HG02840 (cell line): ENCODE results near the gene SLC6A19.

ENCODE experiments used
- ATAC-seq: cut with Tn5 transposase; IDR thresholded peaks from one replicate; pipeline ENCODE4 v1.9.1; 2021; ENCODE audit warnings: mild to moderate bottlenecking, moderate library complexity, moderate number of reproducible peaks; ENCODE audit not compliant: unreplicated experiment, low FRiP score

The SLC6A19 gene

DNA sequence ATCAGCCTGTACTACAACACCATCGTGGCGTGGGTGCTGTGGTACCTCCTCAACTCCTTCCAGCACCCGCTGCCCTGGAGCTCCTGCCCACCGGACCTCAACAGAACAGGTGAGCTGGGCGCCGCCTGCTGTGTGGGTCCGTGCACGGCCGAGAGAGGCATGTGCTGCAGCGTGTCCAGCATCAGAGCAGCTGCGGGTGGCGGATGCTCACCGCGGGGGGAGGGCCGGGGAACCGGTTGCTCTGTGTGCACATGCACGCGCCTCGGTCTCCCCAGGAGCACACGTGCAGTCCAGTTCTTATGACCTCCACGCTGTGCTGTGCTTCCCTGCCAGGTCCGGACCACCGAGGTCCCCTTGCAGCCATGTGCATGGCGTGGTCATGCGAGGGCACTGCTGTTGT, 31.4 kb downstream of the SLC6A19 start:
- ATAC-seq, result no peak

DNA sequence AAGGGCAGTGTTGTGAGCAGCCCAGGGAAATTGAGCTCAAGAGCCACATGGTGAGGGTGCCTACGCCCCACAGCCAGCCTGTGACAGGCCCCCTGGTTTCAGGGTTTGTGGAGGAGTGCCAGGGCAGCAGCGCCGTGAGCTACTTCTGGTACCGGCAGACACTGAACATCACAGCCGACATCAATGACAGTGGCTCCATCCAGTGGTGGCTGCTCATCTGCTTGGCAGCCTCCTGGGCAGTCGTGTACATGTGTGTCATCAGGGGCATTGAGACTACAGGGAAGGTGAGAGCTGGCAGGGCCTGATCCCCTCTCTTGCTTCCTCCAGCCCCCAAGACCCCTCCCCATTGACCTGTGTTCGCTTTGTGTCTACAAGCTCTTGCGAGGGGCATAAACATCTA, 34.0 kb downstream of the SLC6A19 start:
- no peak for ATAC-seq

DNA sequence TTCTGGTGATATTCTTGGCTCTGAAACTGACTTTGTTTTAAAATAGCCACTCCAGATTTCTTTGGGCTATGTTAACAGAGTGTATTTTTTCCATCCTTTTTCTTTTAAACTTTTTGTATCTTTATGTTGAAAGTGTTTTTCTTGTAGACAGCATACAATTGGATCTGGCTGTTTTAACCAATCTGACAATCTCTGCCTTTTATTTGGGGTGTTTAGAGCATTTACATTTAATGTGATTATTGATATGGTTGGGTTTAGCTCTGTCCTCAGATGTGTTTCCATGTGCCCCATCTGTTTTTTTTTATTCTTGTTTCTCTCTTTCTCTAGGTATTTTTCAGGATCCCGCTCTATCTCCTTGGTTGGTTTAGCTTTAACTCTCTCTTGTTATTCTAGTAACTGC, 34.4 kb downstream of the SLC6A19 start:
- no peak for ATAC-seq

DNA sequence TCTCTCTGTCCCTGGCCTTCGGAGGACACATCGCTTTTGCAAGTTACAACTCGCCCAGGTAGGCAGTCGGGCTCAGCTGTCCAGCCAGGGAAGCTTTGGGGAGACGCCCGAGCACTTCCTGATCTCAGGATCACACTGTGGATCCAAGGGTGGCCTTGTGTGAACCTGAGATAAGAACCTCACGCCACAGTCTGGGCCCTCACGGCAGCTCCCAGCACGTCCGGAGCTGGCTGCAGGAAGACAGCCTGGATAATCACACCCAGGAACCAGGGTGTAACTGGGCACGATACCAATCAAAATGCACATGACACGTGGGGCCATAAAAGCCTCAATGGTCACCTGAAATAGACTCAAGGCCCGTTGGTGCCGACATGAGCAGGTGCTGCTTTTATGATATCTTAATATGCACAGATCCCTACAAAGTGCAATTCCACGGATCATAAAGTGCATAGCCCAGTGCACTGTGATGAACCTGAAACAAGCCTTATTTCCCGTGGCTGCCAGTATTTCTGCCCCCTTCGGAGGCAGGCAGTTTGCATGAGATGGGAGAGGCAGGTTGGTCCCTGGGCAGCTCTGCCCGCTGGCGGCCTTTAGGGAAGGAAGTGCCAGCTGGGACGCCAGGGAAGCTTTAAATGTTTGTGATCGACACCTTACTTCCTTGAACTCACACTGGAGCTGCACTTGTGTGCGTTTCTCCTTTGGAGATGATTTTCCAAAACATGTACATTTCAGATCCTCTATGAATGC, 38.3 kb downstream of the SLC6A19 start:
- no peak for ATAC-seq

DNA sequence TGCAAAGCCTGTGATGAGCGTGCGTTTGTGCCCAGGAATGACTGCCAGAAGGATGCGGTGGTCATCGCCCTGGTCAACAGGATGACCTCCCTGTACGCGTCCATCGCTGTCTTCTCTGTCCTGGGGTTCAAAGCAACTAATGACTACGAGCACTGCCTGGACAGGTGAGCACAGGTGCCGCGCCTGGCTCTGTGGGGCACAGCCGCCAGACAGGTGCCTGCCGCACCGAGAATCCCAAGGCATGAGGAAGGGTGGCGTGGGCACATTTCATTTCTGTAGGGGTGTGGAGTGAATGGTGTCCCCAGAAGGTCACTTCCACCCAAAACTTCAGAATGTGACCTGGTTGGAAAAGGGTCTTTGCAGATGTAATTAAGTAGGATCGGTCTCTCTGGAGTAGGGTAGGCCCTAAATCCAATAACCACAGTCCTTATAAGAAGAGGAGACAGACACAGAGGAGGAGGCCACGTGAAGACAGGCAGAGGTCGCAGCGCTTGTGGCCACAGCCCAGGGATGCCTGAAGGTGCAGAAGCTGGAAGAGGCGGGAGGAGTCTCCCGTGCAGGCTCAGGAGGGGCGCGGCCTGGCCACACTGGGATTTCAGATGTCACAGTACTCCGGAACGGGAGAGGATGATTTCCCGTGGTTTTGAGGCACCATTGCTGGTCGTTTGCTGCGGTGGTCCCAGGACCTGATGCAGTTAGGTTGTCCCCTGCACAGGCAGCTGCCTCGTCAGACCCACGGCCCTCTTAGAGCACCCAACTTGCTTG, 39.3 kb downstream of the SLC6A19 start:
- no peak for ATAC-seq

DNA sequence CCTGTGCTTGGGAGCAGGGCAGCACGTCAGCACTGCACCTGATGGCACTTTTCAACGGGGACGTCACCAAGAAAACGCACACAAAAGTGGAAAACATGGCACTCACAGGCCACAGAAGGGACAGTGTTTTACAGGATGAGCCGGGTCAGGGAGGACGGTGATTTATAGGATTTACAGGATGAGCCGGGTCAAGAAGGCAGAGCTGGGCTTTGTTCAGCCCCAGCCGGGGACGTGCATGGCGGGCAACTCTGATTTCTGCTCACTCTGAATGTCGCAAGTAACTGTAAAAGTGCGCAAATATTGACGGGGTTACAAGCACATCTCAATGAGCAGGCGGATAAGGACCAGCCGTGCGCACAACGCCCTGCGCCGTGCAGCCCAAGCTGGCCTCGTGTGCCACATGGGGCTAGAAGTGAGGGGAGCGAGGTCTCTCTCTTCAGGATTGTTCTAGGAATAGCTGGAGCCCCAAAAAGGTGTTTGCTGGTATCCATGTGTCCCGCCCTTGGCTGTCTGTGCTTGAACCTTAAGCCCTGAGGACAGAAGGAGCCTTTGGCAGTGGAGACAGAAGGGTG, 40.2 kb downstream of the SLC6A19 start:
- no peak for ATAC-seq

DNA sequence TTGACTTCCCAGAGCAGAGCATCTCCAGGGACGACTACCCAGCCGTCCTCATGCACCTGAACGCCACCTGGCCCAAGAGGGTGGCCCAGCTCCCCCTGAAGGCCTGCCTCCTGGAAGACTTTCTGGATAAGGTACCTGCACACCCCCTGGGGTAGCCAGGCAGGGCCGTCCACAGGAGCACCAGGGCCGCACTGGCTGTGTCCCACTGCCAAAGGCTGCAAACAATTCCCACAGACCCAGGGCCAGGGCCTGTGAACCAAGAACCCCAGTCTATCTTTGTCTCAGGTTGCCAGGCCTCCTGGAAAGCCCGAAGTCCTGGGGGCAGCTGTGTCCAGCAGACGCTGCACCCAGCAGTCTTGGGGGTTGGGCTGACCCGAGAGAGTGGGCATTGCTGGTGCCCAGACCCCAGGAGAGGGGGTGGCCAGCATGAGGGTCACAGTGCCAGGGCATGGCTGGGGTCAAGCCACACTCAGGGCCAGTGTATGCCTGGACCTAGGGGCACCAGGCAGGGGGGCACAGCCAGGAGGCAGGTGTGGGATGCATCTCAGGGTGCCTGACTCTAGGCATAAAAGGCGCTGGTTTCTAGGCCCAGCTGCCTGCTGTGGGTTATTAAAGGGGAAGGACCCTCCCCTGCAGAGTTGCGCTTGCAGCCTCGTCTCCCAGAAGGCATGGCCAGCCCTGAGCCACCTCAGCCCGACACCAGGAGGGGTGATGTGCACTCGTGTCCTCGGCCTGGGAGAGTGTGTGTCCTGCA, 41.5 kb downstream of the SLC6A19 start:
- no peak for ATAC-seq

DNA sequence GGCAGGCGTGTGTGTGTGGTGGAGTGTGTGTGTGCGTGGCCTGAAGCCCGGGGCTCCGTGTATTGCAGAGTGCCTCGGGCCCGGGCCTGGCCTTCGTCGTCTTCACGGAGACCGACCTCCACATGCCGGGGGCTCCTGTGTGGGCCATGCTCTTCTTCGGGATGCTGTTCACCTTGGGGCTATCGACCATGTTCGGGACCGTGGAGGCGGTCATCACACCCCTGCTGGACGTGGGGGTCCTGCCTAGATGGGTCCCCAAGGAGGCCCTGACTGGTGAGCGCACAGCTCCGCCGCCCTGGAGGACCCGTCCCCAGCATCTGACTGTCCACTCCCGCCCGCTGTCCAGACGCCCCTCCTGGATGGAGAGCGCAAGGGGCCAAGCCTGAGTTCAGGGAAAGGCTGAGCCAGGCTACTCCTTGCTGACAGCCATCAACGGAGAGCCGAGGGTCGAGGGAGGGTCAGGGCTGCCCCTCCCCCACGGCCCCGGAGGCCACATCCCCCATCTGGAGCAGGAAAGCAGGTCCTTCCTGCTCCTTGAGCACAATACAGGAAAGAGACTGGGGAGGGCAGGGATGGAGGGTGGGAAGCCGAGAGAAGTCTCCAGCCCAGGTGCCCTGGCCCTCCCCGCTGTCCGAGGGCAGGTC, 42.2 kb downstream of the SLC6A19 start:
- ATAC-seq, result no peak

DNA sequence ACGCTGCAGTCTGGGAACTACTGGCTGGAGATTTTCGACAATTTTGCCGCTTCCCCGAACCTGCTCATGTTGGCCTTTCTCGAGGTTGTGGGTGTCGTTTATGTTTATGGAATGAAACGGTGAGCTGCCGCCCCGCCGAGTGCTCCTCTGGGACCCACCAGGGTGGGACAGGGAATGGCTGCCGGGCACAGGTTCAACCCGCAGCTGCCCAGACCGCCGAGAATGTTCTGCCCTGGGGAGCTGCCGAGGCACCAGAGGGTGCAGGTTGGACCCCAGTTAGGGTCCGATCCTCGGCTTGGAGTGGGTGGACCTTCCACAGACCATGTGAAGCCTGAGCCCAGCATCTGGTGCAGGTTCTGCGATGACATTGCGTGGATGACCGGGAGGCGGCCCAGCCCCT, 42.9 kb downstream of the SLC6A19 start:
- ATAC-seq, result no peak

DNA sequence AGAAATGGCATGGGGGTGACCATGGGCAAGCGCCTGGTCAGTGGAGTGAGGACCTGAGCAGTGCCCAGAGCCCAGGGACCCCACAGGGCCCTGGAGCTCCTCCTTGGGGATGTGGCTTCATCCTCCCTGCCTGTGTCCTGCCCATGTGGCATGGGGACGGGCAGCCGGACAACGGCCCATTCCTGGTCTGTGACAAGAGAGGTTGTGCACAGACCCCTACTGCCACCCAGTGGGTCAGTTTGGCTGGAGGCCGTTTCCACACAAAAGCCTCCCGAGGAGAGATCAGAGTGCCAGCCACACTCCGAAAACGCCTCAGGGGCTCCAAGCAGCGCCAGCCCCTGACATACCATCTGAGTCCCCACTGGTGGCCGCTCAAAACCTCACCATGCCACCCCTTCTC, 43.6 kb downstream of the SLC6A19 start:
- no peak for ATAC-seq

DNA sequence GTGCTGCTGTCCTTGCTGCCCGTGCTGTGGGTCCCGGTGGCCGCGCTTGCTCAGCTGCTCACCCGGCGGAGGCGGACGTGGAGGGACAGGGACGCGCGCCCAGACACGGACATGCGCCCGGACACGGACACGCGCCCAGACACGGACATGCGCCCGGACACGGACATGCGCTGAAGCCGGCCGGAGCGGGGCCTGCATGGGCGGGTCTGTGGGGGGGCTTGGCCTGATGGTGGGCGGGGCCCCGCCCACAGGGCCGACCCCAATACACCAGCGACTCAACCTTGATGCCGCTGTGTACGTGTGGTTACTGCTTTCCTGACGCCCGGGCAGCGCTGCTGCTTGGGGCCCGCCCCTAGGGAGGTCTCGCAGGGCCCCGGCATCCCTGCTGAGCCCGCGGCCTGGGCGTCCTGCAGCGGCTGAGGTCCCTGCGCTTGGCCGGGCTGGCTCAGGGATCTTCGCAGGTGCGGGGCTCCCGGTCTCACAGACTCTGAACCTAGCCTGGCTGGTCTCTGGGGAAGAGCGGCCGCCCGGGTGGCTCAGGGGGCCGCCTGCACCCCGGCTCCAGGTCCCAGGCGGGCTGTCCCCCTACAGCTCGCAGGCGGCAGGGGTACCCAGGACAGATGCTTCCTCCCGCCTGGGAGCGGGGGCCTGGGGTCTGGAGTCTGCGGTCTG, 44.6 kb downstream of the SLC6A19 start:
- ATAC-seq, result no peak

DNA sequence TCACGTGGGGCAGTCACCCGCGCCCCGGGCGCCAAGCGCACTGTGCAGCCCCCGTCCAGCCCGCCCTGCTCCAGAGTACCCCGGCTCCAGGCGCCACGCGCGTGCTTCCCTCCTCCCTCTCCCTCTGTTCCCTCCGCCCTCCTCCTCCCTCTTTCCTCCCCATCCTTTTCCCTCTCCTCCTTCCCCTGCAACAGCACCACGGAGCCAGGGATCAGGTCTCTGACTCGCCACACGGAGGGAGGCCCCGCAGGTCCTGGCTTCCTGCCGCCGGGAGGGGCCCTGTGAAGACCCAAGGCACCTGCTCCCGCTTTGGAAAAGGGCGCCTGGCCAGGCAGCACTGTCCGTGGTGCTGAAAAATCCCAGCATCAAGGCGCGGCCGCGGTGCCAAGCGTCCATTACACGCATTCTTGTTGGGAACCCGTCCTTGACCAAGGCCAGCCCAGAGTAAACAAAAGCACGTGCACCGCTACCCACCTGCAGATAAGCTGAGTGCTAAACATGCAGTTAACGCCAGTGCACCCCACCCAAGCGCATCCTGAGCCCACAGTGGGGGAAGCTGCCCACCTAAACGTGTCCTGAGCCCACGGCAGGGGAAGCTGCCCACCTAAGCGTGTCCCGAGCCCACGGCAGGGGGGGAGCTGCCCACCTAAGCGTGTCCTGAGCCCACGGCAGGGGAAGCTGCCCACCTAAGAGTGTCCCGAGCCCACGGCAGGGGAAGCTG, 45.5 kb downstream of the SLC6A19 start:
- no peak for ATAC-seq

DNA sequence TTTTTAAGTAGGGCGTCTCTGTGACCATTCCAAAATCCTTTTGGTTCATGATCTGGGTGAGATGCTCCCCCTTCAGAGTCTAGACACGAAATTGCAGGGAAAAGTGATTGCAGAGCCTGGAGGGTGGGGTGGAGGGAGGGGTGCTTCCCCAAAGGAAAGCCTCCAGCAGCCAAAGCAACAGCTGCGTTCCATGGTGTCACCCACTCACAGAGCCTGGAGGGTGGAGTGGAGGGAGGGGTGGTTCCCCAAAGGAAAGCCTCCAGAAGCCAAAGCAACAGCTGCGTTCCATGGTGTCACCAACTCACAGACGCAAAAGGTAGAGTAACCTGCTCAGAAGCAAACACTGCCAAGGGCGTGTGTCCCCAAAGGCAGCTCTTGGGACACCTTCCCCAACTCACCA, 46.4 kb downstream of the SLC6A19 start:
- ATAC-seq, result no peak

DNA sequence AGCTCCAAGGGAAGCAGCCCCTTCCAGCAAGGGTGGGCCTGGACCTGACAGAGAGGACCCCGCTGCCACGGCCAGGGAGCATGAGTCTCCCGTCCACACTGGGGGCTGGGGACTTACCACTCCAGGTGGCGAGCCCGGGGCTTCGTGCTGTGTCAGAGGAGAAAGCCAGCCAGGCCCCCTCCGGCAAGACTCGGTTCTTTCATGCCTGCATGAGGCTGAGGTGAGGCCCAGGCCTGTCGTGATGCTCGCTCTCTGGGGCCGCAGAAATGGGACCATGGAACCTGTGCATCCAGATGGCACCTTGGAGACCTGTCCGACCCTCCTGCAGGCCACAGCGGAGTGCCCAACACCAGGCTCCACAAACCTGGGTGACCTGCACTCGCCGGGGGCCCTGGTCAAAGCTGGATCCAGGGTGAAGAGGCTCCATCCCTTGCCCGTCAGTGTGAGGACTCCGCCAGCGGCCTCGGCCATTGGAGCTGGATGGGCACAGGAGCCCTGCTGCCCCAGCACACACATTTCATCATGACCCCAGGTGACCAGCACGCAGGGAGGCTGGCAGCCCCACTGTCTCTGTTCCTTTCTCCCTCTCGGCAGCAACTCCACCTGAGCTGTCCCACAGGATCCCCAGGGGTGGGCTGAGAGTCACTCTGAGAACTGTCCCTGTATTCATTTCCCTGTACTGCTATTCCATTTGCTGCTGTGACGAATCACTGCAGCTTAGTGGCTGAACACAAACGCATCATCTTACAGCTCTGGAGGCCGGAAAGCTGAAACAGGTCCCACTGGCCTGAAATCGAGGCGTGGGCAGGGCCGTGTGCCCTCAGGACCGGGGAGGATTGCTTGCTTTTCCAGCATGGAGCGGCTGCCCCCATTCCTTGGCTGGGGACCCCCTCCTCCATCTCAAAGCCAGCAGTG, 48.2 kb downstream of the SLC6A19 start:
- no peak for ATAC-seq

DNA sequence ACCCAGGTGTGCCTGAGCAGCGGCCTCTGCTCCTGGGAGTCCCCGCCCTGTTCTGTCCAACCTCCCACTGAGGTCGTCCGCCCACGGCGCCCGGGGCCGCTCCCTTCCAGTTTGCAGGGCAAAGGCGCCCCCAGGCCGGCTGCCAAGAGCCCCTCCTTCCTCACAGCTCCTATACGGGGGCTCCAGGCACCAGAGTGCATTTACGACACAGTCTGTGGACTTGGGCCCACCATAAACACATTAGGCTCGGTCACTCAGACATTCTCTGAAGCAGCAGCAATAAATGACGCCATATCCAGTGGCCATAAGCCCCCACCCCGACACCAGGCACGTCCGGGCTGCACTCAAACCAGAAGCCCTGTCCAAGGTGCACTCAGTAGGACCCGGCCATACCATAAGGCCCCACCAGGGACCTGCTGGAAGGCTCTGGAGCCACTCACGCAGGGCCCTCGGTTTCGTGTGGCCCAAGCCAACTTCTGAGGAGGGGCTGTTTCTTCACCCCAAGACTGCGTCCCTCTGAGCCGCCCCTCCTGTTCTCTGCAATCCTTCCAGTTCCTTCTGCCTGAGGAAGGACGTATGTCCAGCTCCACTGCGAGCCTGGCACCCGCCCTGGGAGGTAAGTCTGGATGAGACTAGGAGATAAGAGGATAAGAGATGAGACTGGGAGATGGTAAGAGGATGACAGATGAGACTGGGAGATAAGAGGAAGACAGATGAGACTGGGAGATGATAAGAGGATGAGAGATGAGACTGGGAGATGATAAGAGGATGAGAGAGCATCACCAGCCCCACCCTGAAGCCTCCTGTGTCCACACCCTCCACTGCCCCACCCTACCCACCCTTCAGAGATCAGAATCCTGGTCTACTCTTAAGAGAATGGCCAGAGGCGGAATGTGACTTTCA, 50.5 kb downstream of the SLC6A19 start:
- ATAC-seq, result no peak

DNA sequence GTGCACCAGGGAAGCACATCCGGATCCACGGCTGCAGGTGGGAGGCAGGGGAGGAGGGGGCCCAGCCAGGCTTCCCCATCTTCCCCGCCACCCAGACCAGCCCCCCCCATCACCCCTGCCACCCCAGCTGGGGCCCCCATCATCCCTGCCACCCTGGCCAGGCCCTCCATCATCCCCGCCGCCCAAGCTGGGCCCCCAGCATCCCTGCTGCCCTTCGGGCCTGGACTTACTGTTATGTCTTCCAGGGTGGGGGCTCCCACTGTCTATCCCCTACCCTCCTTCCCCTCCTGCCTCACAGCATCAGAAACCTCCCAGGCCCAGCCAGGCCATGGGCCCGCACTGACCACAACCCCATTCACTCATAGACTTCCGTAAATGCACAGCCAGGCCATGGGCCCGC, 51.3 kb downstream of the SLC6A19 start:
- ATAC-seq, result no peak

DNA sequence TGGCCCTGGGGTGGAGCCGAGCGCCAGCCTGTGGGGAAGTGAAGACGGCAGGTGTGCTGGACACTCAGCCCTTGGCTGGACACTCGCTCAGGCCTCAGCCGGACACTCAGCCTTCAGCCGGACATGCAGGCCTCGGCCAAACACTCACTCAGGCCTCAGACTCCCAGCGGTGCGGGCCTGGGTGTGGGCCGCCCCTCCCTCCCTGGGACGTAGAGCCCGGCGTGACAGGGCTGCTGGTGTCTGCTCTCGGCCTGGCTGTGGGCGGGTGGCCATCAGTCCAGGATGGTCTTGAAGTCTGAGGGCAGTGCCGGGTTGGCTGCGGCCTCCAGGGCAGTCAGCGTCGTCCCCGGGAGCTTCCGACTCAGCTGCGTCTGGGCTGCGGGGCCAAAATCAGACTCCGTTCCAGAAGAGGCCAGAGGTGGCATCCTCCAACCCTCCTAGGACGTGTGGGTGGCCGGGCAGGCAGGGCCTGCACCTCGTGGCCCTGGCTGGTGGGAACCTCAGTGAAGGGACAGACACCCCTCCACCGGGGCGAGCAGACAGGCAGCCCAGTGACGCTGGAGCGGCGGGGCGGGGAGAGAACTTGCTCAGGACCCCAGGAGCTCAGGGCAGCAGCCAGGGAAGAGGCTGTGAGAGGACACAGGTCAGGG, 52.2 kb downstream of the SLC6A19 start:
- no peak for ATAC-seq
